ENCODE results near the gene CCDC83.
"Not testable (repeated sequence)": the region's sequence is repeated elsewhere in the genome, so short reads cannot be mapped to it uniquely, and the experiment has no call there.

Gene CCDC83

DNA sequence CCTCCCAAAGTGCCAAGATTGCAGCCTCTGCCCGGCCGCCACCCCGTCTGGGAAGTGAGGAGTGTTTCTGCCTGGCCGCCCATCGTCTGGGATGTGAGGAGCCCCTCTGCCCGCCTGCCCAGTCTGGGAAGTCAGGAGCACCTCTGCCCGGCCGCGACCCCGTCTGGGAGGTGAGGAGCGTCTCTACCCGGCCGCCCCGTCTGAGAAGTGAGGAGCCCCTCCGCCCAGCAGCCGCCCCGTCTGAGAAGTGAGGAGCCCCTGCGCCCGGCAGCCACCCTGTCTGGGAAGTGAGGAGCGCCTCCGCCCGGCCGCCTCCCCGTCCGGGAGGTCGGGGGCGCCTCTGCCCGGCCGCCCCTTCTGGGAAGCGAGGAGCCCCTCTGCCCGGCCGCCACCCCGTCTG, 2.4 kb upstream of the CCDC83 start:
- not testable (repeated sequence) for H3K36me3 Mint-ChIP-seq (ENCODE audit: low read depth)

DNA sequence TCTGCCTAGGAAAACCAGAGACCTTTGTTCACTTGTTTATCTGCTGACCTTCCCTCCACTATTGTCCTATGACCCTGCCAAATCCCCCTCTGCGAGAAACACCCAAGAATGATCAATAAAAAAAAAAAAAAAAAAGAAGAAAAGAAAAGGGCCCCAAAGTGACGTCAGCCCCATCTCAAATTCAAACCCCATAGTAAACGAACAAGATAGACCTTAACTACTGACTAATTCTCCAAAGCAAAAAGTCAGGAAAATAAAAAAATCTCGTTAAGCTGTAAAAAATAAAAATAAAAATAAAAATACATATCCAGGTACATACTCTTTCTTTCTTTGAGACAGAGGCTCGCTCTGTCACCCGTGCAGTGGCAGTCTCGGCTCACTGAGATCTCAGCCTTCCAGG, 1.6 kb upstream of the CCDC83 start:
- not testable (repeated sequence) for H3K36me3 Mint-ChIP-seq (ENCODE audit: low read depth)

More for the DNA sequence above, 2.4 kb upstream of the CCDC83 start:
- not testable (repeated sequence) for H3K27ac Mint-ChIP-seq, H3K4me3 Mint-ChIP-seq, H3K27me3 Mint-ChIP-seq, H3K9me3 Mint-ChIP-seq
- peaks cover 15% of the 10 kb centered on the region for H3K4me1 Mint-ChIP-seq (ENCODE audit: low read depth)

DNA sequence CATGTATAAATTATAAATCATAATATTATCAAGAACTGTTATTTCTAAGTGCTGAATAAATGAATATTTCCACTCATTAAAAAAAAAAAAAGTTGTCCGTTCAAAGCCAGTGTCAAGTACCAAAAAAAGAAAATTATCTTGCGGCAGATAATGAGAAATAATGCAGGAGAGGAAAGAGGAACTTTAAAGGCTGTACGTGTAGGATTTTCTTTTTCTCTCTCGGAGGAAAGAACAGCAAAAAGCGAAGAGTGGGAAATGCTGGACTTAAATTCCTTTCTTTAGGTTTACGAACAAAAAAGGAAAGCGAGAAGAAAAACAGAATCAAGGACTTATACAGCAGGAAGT, 999 bp upstream of the CCDC83 start:
- peak overlapping the region; percentile 90 for H3K27ac Mint-ChIP-seq
- peak overlapping the region; percentile 91 for H3K4me3 Mint-ChIP-seq
- H3K4me1 Mint-ChIP-seq (ENCODE audit: low read depth): peaks cover 15% of the 10 kb centered on the region
- H3K27me3 Mint-ChIP-seq: peaks cover 5% of the 10 kb centered on the region
- H3K9me3 Mint-ChIP-seq: no peaks in the 10 kb centered on the region
- H3K36me3 Mint-ChIP-seq (ENCODE audit: low read depth): peaks cover 6% of the 10 kb centered on the region

More for the DNA sequence above, 1.6 kb upstream of the CCDC83 start:
- H3K27ac Mint-ChIP-seq, H3K4me3 Mint-ChIP-seq, H3K9me3 Mint-ChIP-seq, H3K27me3 Mint-ChIP-seq: not testable (repeated sequence)
- peaks cover 15% of the 10 kb centered on the region for H3K4me1 Mint-ChIP-seq (ENCODE audit: low read depth)

DNA sequence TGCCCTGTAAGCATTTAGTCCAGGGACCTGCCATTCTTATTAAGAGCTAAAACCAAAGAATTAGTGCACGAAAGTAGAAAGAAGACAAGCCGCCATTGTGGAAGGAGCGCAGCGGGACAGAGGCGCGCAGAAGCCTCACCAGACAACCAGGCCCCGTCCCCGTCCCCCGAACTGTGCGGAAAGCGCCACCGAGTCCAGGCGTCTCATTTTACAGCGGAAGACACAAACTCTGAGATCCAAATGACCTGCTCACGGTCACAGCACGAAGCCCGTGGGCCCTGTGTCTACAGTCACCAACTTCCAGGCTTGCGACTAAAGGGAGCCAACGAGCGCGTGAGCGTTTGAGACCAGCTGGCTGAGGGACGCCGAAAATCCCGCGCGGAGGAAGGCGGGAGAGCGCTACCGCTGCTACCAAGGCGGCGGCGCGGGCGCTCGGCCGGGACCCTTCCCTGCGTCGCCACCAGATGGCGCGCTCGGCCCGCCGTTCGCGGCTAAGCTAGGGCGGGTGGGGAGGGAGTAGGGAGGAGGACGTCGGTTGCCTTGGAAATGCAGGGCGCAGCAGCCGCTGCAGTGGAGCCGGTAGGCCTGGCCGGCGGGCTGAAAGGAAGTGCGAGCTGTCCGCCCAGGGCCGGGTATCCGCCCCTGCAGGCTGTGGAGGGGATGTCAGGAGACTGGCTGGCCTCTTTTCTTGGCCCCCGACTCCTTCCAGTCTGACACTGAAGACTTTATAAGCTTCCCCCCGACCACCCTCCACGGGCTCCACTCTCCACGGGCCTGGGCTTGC, 434 bp upstream of the CCDC83 start:
- peaks cover 9% of the 10 kb centered on the region for H3K27me3 Mint-ChIP-seq
- H3K36me3 Mint-ChIP-seq (ENCODE audit: low read depth): peaks cover 6% of the 10 kb centered on the region
- no peaks in the 10 kb centered on the region for H3K9me3 Mint-ChIP-seq

DNA sequence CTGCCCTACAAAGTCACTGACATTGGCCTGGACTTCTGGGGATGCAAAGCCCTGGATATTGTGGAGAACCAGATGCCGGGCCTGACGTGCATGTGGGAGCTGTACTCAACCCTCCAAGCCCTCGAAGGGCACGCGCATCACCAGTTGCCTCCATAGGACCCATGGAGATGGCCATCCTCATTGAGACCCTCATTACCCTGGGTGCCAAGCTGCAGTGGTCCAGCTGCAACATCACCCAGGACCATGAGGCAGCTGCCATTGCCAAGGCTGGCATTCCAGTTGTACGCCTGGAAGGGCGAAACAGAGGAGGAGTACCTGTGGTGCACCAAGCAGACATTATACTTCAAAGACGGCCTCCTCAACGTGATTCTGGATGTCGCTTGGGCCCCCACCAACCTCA, 1.9 kb downstream of the CCDC83 start:
- Mint-ChIP-seq H3K4me1 (ENCODE audit: low read depth) (peaks cover 15% of the 10 kb centered on the region), H3K36me3 (ENCODE audit: low read depth) (no peaks in the 10 kb centered on the region), H3K4me3 (no peak overlapping the region), H3K27ac (no peak overlapping the region), H3K27me3 (peaks cover 12% of the 10 kb centered on the region), H3K9me3 (no peaks in the 10 kb centered on the region)

More for the DNA sequence above, 434 bp upstream of the CCDC83 start:
- Mint-ChIP-seq H3K4me3 (peak overlapping the region; percentile 91), H3K27ac (peak overlapping the region; percentile 90), H3K4me1 (ENCODE audit: low read depth) (peaks cover 15% of the 10 kb centered on the region)

DNA sequence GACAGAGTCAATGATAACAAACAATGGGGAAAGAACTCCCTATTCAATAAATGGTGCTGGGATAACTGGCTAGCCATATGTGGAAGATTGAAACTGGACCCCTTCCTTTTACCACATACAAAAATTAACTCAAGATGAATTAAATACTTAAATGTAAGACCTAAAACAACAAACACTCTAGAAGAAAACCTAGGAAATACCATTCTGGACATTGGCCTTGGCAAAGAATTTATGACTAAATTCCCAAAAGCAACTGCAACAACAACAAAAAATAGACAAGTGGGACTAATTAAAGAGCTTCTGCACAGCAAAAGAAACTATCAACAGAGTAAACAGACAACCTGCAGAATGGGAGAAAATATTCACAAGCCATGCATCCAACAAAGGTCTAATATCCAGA, 4.4 kb downstream of the CCDC83 start:
- not testable (repeated sequence) for H3K27ac Mint-ChIP-seq; H3K9me3 Mint-ChIP-seq; H3K4me3 Mint-ChIP-seq; H3K36me3 Mint-ChIP-seq (ENCODE audit: low read depth)
- Mint-ChIP-seq H3K27me3 (peaks cover 17% of the 10 kb centered on the region), H3K4me1 (ENCODE audit: low read depth) (peaks cover 10% of the 10 kb centered on the region)

DNA sequence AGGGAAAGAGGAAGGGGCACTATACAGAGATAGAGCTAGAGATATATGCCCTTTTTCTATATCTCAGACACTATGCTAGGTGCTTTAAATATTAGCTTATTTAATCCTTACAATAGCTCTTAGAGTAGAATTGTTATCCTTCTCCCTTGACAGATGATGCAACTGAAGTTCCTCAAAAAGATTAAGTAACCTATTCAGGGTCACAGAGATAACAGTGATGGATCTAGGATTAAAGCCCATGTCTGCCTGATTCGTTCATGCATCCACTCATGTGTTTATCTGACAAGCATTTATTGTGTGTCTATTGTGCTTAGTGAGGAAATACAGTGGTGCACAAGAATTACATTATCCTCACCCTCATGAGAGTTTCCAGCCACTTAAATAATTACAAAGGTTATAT, 8.7 kb downstream of the CCDC83 start:
- H3K9me3 Mint-ChIP-seq: no peaks in the 10 kb centered on the region
- no peaks in the 10 kb centered on the region for H3K4me1 Mint-ChIP-seq (ENCODE audit: low read depth)
- no peak overlapping the region for H3K4me3 Mint-ChIP-seq
- H3K36me3 Mint-ChIP-seq (ENCODE audit: low read depth): no peaks in the 10 kb centered on the region
- H3K27me3 Mint-ChIP-seq: peaks cover 16% of the 10 kb centered on the region
- H3K27ac Mint-ChIP-seq: no peak overlapping the region

DNA sequence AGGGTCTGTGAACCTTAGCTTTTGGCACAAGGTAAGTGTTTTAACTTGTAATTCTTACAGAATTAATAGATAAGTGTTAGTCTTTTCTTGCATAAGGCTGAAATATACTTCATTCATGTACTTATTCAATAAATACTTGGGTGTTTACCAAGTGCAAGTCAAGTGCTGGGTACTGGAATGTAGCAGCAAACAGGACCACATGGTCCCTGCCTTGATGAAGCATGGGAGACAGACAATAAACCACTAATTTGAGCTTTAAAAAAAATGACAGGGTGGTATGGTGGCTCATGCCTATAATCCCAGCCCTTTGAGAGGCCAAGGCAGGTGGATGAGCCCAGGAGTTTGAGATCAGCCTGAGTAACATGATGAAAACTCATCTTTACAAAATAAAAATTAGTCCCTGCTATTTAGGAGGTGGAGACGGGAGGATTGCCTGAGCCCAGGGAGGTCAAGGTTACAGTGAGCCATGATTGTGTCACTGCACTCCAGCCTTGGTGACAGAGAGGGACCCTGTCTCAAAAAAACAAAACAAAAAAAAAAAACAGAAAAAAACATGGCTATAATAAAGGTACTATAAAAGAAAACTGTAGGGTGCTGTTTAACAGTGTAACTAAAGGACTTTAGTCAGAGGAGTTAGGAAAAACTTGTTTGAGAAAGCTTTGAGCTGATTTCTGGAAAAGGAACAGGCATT, 11.1 kb downstream of the CCDC83 start:
- Mint-ChIP-seq H3K27me3 (peaks cover 8% of the 10 kb centered on the region), H3K9me3 (no peaks in the 10 kb centered on the region), H3K27ac (no peak overlapping the region), H3K4me3 (no peak overlapping the region), H3K36me3 (ENCODE audit: low read depth) (no peaks in the 10 kb centered on the region), H3K4me1 (ENCODE audit: low read depth) (no peaks in the 10 kb centered on the region)

DNA sequence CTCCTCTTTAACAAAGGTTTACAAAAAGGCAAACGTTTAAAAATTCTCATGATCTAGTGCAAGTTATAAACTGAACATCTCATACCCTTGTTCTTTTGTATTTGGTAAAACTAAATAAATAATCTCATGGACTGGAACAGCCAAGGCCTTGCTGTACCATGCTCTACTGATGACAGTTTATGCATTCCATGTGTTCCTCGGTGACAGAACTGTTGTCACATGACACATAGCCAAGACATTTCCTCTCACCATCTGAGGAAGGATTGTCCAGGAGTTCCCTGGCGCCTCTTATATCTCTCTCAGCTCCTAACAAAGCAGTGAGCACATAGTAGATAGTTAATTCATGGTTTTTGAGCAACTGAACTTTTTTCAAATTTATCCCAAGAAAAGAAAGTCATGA, 12.6 kb downstream of the CCDC83 start:
- Mint-ChIP-seq H3K9me3 (no peaks in the 10 kb centered on the region), H3K27me3 (no peaks in the 10 kb centered on the region), H3K27ac (no peak overlapping the region), H3K4me1 (ENCODE audit: low read depth) (no peaks in the 10 kb centered on the region), H3K36me3 (ENCODE audit: low read depth) (no peaks in the 10 kb centered on the region), H3K4me3 (no peak overlapping the region)

DNA sequence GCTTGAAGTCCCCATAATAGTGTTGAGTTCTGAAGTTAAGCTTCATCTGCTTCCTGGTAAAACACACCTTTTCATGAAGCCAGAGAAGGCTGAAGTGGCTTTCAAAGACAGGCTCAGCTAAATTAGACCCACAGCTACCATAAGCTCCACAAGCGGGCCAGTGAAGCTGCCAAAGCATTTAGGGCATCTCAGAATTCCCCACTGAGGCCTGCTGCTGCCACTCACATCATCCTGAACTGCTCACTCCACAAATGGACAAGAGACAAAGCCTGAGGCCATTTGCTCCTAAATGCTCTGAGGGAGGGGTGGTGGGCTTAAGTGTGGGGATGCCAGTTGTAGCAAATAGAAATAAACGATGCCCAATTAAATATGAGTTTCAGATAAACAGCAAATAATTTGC, 14.6 kb downstream of the CCDC83 start:
- no peak overlapping the region for H3K27ac Mint-ChIP-seq
- no peaks in the 10 kb centered on the region for H3K36me3 Mint-ChIP-seq (ENCODE audit: low read depth)
- no peaks in the 10 kb centered on the region for H3K9me3 Mint-ChIP-seq
- peaks cover 11% of the 10 kb centered on the region for H3K4me1 Mint-ChIP-seq (ENCODE audit: low read depth)
- no peaks in the 10 kb centered on the region for H3K27me3 Mint-ChIP-seq
- no peak overlapping the region for H3K4me3 Mint-ChIP-seq

DNA sequence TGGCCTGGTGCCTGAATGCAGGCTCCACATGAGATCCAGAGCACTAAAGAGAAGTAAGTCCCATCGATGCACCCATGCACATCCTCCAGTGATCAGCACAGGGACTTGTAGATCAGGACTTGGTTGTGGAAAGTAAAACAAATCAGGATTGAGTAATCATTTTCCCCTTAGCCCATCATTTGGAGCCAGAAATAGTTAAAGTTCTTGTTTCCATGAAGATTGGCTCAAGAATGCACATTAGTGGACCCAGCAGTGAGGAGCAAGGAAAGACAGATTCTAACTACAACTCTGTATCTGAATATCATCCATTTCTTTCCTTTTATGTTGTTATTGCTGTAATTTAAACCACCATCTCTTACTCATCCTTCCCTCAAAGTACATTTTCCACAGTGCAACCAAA, 19.1 kb downstream of the CCDC83 start:
- peaks cover 23% of the 10 kb centered on the region for H3K4me1 Mint-ChIP-seq (ENCODE audit: low read depth)
- H3K4me3 Mint-ChIP-seq: no peak overlapping the region
- H3K27ac Mint-ChIP-seq: peak overlapping the region; percentile 37

DNA sequence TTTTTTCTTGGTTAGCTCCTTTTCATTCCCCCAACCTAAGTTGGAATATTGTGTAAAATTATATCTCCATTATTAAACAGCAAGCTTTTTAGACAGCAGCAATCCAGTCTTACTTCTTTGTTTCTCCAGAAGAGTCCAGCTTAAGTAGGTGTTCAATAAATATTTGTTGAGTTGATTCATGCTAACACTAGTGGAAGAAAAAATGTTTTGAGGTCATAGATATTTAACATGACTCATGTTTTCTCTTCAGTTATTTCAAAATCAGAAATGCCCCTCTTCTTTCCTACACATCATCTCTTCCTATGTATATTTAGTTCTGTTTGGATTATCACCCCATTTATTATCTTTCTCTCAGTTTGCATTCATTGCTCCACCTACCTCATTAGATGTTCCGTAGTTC, 20.3 kb downstream of the CCDC83 start:
- Mint-ChIP-seq H3K27me3 (peaks cover 8% of the 10 kb centered on the region), H3K36me3 (ENCODE audit: low read depth) (no peaks in the 10 kb centered on the region), H3K27ac (peak overlapping the region; percentile 76), H3K4me3 (no peak overlapping the region), H3K9me3 (no peaks in the 10 kb centered on the region), H3K4me1 (ENCODE audit: low read depth) (peaks cover 23% of the 10 kb centered on the region)

More for the DNA sequence above, 19.1 kb downstream of the CCDC83 start:
- H3K9me3 Mint-ChIP-seq: no peaks in the 10 kb centered on the region
- no peaks in the 10 kb centered on the region for H3K36me3 Mint-ChIP-seq (ENCODE audit: low read depth)
- peaks cover 6% of the 10 kb centered on the region for H3K27me3 Mint-ChIP-seq

DNA sequence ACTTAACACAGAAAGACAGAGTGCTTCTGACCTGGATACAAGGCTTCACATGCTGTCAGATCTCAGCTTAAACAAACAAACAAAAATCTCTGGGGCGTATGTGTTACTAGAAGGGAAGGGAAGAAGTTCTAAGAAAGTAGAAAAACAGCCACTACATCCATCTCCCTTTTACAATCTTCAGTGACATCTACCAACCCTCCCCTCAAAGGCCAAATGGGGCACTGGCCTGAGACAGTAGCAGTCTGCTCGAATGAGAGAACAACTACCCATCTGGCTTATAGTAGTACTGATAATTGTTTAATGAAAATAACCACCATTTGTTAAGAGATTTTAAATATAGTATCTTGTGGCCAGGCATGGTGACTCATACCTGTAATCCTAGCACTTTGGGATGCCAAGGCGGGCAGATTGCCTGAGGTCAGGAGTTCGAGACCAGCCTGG, 29.4 kb downstream of the CCDC83 start:
- no peak overlapping the region for H3K4me3 Mint-ChIP-seq
- peaks cover 4% of the 10 kb centered on the region for H3K27me3 Mint-ChIP-seq
- no peaks in the 10 kb centered on the region for H3K36me3 Mint-ChIP-seq (ENCODE audit: low read depth)
- no peaks in the 10 kb centered on the region for H3K9me3 Mint-ChIP-seq
- no peak overlapping the region for H3K27ac Mint-ChIP-seq
- no peaks in the 10 kb centered on the region for H3K4me1 Mint-ChIP-seq (ENCODE audit: low read depth)

DNA sequence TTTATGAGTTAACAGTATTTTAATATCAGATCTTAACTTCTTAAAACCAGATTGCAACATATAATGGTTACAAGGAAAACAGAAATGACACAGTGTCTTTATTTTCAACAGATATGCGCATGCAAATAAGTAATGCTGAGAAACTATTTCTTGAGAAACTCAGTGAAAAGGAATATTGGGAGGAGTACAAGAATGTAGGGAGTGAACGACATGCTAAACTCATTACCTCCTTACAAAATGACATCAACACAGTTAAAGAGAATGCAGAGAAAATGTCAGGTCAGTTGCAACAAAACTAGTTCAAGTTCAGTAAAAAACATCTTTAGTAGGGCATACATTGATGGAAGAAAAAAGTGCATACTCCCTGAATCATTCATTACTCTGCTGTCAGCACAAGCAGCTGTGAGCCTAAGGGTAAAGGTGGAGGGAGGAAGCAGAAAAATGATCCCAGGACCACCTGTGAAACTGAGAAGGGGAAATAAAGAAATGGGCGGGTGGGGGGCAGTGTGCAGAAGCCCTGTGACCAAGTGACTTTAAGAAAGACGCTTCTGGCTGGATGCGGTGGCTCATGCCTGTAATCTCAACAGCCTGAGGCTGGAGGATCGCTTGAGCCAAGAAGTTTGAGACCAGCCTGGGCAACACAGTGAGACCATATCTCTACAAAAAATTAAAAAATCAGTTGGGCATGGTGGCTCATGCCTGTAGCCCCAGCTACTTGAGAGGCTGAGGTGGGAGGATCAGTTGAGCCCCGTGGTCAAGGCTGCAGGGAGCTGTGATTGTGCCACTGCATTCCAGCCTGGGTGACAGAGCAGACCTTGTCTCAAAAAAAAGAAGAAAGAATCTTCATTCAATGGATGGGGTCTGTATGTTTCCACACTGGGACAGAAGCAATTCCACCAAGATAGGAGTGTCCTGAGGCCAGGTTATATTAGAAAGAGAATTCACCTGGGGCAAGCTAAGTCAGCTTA, 31.2 kb downstream of the CCDC83 start:
- no peaks in the 10 kb centered on the region for H3K9me3 Mint-ChIP-seq
- peaks cover 4% of the 10 kb centered on the region for H3K27me3 Mint-ChIP-seq
- H3K27ac Mint-ChIP-seq: no peak overlapping the region
- H3K36me3 Mint-ChIP-seq (ENCODE audit: low read depth): no peaks in the 10 kb centered on the region
- H3K4me3 Mint-ChIP-seq: no peak overlapping the region
- H3K4me1 Mint-ChIP-seq (ENCODE audit: low read depth): no peaks in the 10 kb centered on the region

DNA sequence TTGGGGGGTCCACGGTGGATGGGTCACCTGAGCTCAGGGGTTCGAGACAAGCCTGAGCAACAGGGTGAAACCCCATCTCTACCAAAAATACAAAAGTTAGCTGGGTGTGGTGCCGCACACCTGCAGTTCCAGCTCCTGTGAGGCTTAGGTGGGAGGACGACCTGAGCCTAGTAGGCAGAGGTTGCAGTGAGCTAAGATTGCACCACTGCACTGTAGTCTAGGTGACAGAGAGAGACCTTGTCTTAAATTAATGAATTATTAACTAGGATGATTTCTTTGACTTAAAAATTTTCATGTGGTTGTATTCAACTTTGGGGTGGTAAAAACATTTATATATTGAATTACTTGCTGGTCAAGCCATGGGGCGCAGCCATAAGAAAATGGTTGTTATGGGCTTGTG, 33.9 kb downstream of the CCDC83 start:
- no peaks in the 10 kb centered on the region for H3K36me3 Mint-ChIP-seq (ENCODE audit: low read depth)
- H3K27me3 Mint-ChIP-seq: no peaks in the 10 kb centered on the region
- H3K4me1 Mint-ChIP-seq (ENCODE audit: low read depth): no peaks in the 10 kb centered on the region
- H3K9me3 Mint-ChIP-seq: no peaks in the 10 kb centered on the region
- no peak overlapping the region for H3K27ac Mint-ChIP-seq
- no peak overlapping the region for H3K4me3 Mint-ChIP-seq

Measured in stimulated activated naive CD8-positive, alpha-beta T cell treated with anti-CD3 and anti-CD28 coated beads, Interleukin-15, Interleukin-2, amounts not matched to agents 100 ng/mL and 50 ng/mL, for 24 hours (primary cell).